GM23338 (cell line): ENCODE results near the gene WDR5B. TPM values are rescaled to one million over a fixed set of nuclear protein-coding genes. Genes with fewer than 3 reads are reported as not detected.

Experiments
- ATAC-seq: fragments of 200-7000 bp; cut with Tn5 transposase; 3 replicates; pipeline ENCODE4 v1.9.1; 2020
- DNase-seq: peaks from one replicate; pipeline ENCODE4 v3.0.0-alpha.2; 2015; ENCODE audit warnings: low spot score
- H2AFZ ChIP-seq: fragments of 200-600 bp; sonication (generic); 2 replicates; pipeline ENCODE4 v1.8.0; 2016; ENCODE audit warnings: antibody characterized with exemption, mild to moderate bottlenecking, moderate library complexity
- H3F3A ChIP-seq: fragments of 200-600 bp; sonication (generic); replicated peaks from 2 replicates; pipeline ENCODE4 v1.8.0; 2017; ENCODE audit warnings: antibody characterized with exemption, mixed run types, low read depth
- H3K27ac ChIP-seq: fragments of 200-600 bp; sonication (generic); 2 replicates; pipeline ENCODE4 v1.6.1; 2016; ENCODE audit warnings: low read depth
- H3K27me3 ChIP-seq: fragments of 200-600 bp; sonication (generic); 2 replicates; pipeline ENCODE4 v1.8.0; 2016; ENCODE audit warnings: mild to moderate bottlenecking, mixed run types, moderate library complexity; ENCODE audit not compliant: insufficient read depth
- H3K36me3 ChIP-seq: fragments of 200-600 bp; sonication (generic); 2 replicates; pipeline ENCODE4 v1.8.0; 2016; ENCODE audit warnings: mild to moderate bottlenecking; ENCODE audit not compliant: insufficient read depth
- H3K4me1 ChIP-seq: fragments of 200-600 bp; sonication (generic); 2 replicates; pipeline ENCODE4 v1.8.0; 2016; ENCODE audit warnings: mild to moderate bottlenecking, moderate library complexity; ENCODE audit not compliant: insufficient read depth
- H3K4me2 ChIP-seq: fragments of 200-600 bp; sonication (generic); 2 replicates; pipeline ENCODE4 v1.7.1; 2017; ENCODE audit warnings: mixed run types
- H3K4me3 ChIP-seq: fragments of 200-600 bp; sonication (generic); 2 replicates; pipeline ENCODE4 v1.6.1; 2016; ENCODE audit warnings: mixed run types
- H3K79me2 ChIP-seq: fragments of 200-600 bp; sonication (generic); replicated peaks from 2 replicates; pipeline ENCODE4 v1.8.0; 2017; ENCODE audit warnings: mild to moderate bottlenecking; ENCODE audit not compliant: insufficient read depth
- H3K9me2 ChIP-seq: fragments of 200-600 bp; sonication (generic); 2 replicates; pipeline ENCODE4 v1.8.0; 2017; ENCODE audit not compliant: insufficient read depth
- H4K20me1 ChIP-seq: fragments of 200-600 bp; sonication (generic); replicated peaks from 2 replicates; pipeline ENCODE4 v1.8.0; 2017; ENCODE audit warnings: mild to moderate bottlenecking; ENCODE audit not compliant: insufficient read depth
- H3K27ac Mint-ChIP-seq: 2 replicates; pipeline ENCODE4 v1.8.0; 2020; ENCODE audit warnings: inconsistent platforms, mild to moderate bottlenecking, moderate library complexity, mixed read lengths
- H3K27me3 Mint-ChIP-seq: 3 replicates; pipeline ENCODE4 v1.8.0; 2022; ENCODE audit warnings: low read depth, mild to moderate bottlenecking, moderate library complexity, mixed read lengths, inconsistent platforms; ENCODE audit not compliant: insufficient read depth, poor library complexity
- H3K36me3 Mint-ChIP-seq: 3 replicates; pipeline ENCODE4 v1.8.0; 2021; ENCODE audit warnings: low read depth, mild to moderate bottlenecking, inconsistent platforms, moderate library complexity, mixed read lengths
- H3K4me1 Mint-ChIP-seq: 3 replicates; pipeline ENCODE4 v1.8.0; 2020; ENCODE audit warnings: mild to moderate bottlenecking, inconsistent platforms, mixed read lengths
- H3K4me3 Mint-ChIP-seq: 3 replicates; pipeline ENCODE4 v1.8.0; 2021; ENCODE audit warnings: moderate library complexity, mild to moderate bottlenecking, inconsistent platforms, mixed read lengths
- H3K9me3 Mint-ChIP-seq: 3 replicates; pipeline ENCODE4 v1.8.0; 2020; ENCODE audit warnings: moderate library complexity, mild to moderate bottlenecking, inconsistent platforms, mixed read lengths
- CTCF ChIP-seq, 2 experiments: fragments of 200-600 bp in 1 of 2; sonication (generic) in 1 of 2; conservative IDR thresholded peaks; 2 replicates each; pipeline versions ENCODE4 v1.5.1 to v1.6.1; 2016 to 2017; ENCODE audit warnings: antibody characterized with exemption in 2 of 2, low read depth in 2 of 2, mild to moderate bottlenecking in 2 of 2, moderate library complexity in 1 of 2
- ETS1 ChIP-seq: IDR thresholded peaks from 2 replicates; pipeline ENCODE4 v1.6.1; 2016; ENCODE audit warnings: antibody characterized with exemption
- EZH2 ChIP-seq: fragments of 200-600 bp; sonication (generic); IDR thresholded peaks from one replicate; pipeline ENCODE4 v1.8.0; 2017; ENCODE audit warnings: antibody characterized with exemption, mild to moderate bottlenecking, low read depth; ENCODE audit not compliant: unreplicated experiment
- EZH2phosphoT487 ChIP-seq: fragments of 200-600 bp; sonication (generic); IDR thresholded peaks from one replicate; pipeline ENCODE4 v1.8.1; 2018; ENCODE audit warnings: antibody characterized with exemption; ENCODE audit not compliant: unreplicated experiment
- JUNB ChIP-seq: IDR thresholded peaks from one replicate; pipeline ENCODE4 v1.6.1; 2016; ENCODE audit warnings: antibody characterized with exemption; ENCODE audit not compliant: unreplicated experiment
- NANOG ChIP-seq: IDR thresholded peaks from 2 replicates; pipeline ENCODE4 v1.6.1; 2016; ENCODE audit warnings: antibody characterized with exemption, borderline replicate concordance
- POLR2AphosphoS5 ChIP-seq: IDR thresholded peaks from 2 replicates; pipeline ENCODE4 v1.6.1; 2016; ENCODE audit warnings: antibody characterized with exemption, low read depth
- REST ChIP-seq: IDR thresholded peaks from one replicate; pipeline ENCODE4 v1.6.1; 2018; ENCODE audit warnings: antibody characterized with exemption; ENCODE audit not compliant: unreplicated experiment
- STAT1 ChIP-seq: IDR thresholded peaks from one replicate; pipeline ENCODE4 v1.6.1; 2016; ENCODE audit warnings: antibody characterized with exemption; ENCODE audit not compliant: unreplicated experiment
- ZNF114 ChIP-seq: fragments of 250-450 bp; sonication (Bioruptor Pico); IDR thresholded peaks from 2 replicates; pipeline ENCODE4 v1.5.0; 2020; ENCODE audit warnings: mild to moderate bottlenecking, moderate library complexity
- polyA plus RNA-seq: library from polyadenylated mRNA; unstranded; fragments of >200 nt; fragmentation: Nextera tagmentation; extraction: Ambion mirVana; gene quantifications from 2 replicates; pipeline ENCODE4 v1.2.1, GENCODE V29; 2016
- total RNA-seq: library from RNA; depleted of rRNA; stranded (reverse); fragments of >200 nt; shearing (Covaris generic); gene quantifications from 2 replicates; pipeline ENCODE4 v1.2.3, GENCODE V29; 2014

Gene WDR5B
- total and polyA plus RNA-seq, 2 experiments from 2014 or later: 0.81 to 2.7 TPM

GRCh38 chr3:122390665-122391064 lies 25.2 kb downstream of the WDR5B start (continued):
- TF ChIP-seq REST (no peak), EZH2phosphoT487 (no peak), ZNF114 (CRISPR knock-in tag) (no peak), EZH2 (no peak), NANOG (no peak)

- Mint-ChIP-seq H3K36me3 (no peaks in the 10 kb centered on the region), H3K9me3 (no peaks in the 10 kb centered on the region), H3K4me3 (no peak overlapping the region), H3K27me3 (peaks cover 1% of the 10 kb centered on the region), H3K4me1 (peaks cover 6% of the 10 kb centered on the region), H3K27ac (no peak overlapping the region)
- TF ChIP-seq ETS1 (no peak), POLR2AphosphoS5 (no peak), ZNF114 (CRISPR knock-in tag) (no peak), JUNB (no peak), STAT1 (no peak), EZH2 (no peak), EZH2phosphoT487 (no peak), CTCF (conservative IDR thresholded peaks at IDR 0.05; ENCODE audit: low read depth in 2 of 2) (no peak)
- ATAC-seq (no peak), DNase-seq (no peak)
- no peak overlapping the region for H2AFZ ChIP-seq
- no peak overlapping the region for H3K4me3 ChIP-seq
- H3K9me2 ChIP-seq: no peaks in the 10 kb centered on the region
- no peak overlapping the region for H3K4me2 ChIP-seq
- no peaks in the 10 kb centered on the region for H3K27me3 ChIP-seq
- H3K27ac ChIP-seq: no peak overlapping the region
- no peaks in the 10 kb centered on the region for H3K36me3 ChIP-seq
- H3F3A ChIP-seq: no peaks in the 10 kb centered on the region
- peaks cover 21% of the 10 kb centered on the region for H3K79me2 ChIP-seq
- H3K4me1 ChIP-seq: peaks cover 10% of the 10 kb centered on the region
- H4K20me1 ChIP-seq: no peaks in the 10 kb centered on the region
These were observed 26.0 kb downstream of the WDR5B start for GRCh38 chr3:122389892-122390291.
